Mesothelial cell of epicardium (in vitro differentiated cells): ENCODE data around the gene MAP7. TPM values are rescaled to one million over a fixed set of nuclear protein-coding genes. Genes with fewer than 3 reads are reported as not detected.

ENCODE experiments used
- DNase-seq, 2 experiments: peaks; one replicate each; pipeline ENCODE4 v3.0.0; 2021; ENCODE audit warnings: low spot score in 2 of 2; ENCODE audit not compliant: unreplicated experiment in 2 of 2
- H3K27ac Mint-ChIP-seq: 2 replicates; pipeline ENCODE4 v1.8.0; 2021; ENCODE audit warnings: mixed read lengths
- H3K27me3 Mint-ChIP-seq: 2 replicates; pipeline ENCODE4 v1.8.0; 2021; ENCODE audit warnings: low read depth, mixed read lengths
- H3K36me3 Mint-ChIP-seq: 2 replicates; pipeline ENCODE4 v1.8.0; 2021; ENCODE audit warnings: mixed read lengths
- H3K4me1 Mint-ChIP-seq: 2 replicates; pipeline ENCODE4 v1.8.0; 2021; ENCODE audit warnings: mixed read lengths
- H3K4me3 Mint-ChIP-seq: 2 replicates; pipeline ENCODE4 v1.8.0; 2021; ENCODE audit warnings: mild to moderate bottlenecking, moderate library complexity, mixed read lengths
- H3K9me3 Mint-ChIP-seq: 2 replicates; pipeline ENCODE4 v1.8.0; 2021; ENCODE audit warnings: mixed read lengths
- total RNA-seq: library from RNA; stranded (reverse); gene quantifications from 3 replicates; pipeline ENCODE4 v1.2.1, GENCODE V29; 2021
- TF ChIP-seq, protein P1 (sequence below): fragments of 200-600 bp; sonication (generic); IDR thresholded peaks from one replicate; pipeline ENCODE4 v1.5.0; 2021; ENCODE audit warnings: antibody characterized with exemption; ENCODE audit not compliant: unreplicated experiment

The MAP7 gene
- total RNA-seq, 1 donor from 2014 or later, result 15.1 TPM

DNA sequence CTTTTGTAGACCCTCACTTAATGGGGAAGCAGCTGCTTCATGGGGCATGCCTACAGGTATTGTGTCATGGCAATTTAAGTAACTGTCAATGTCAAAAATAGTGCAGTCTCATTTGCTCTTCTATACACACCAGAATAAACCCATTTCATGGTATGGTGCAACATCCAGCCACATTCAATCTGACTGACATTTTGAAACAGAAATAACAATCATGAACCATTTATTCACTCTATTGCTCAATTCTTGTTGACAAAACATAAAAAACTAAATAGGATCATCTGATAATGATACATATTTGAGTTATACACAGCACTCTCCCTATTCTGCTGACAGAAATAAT, 122.9 kb downstream of the MAP7 start:
- Mint-ChIP-seq H3K27me3 (no peaks in the 10 kb centered on the region), H3K9me3 (no peaks in the 10 kb centered on the region), H3K27ac (no peak overlapping the region), H3K36me3 (no peaks in the 10 kb centered on the region), H3K4me3 (no peak overlapping the region), H3K4me1 (no peaks in the 10 kb centered on the region)
- TF ChIP-seq, protein P1, sequence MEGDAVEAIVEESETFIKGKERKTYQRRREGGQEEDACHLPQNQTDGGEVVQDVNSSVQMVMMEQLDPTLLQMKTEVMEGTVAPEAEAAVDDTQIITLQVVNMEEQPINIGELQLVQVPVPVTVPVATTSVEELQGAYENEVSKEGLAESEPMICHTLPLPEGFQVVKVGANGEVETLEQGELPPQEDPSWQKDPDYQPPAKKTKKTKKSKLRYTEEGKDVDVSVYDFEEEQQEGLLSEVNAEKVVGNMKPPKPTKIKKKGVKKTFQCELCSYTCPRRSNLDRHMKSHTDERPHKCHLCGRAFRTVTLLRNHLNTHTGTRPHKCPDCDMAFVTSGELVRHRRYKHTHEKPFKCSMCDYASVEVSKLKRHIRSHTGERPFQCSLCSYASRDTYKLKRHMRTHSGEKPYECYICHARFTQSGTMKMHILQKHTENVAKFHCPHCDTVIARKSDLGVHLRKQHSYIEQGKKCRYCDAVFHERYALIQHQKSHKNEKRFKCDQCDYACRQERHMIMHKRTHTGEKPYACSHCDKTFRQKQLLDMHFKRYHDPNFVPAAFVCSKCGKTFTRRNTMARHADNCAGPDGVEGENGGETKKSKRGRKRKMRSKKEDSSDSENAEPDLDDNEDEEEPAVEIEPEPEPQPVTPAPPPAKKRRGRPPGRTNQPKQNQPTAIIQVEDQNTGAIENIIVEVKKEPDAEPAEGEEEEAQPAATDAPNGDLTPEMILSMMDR, result no peak
- DNase-seq, result no peak

DNA sequence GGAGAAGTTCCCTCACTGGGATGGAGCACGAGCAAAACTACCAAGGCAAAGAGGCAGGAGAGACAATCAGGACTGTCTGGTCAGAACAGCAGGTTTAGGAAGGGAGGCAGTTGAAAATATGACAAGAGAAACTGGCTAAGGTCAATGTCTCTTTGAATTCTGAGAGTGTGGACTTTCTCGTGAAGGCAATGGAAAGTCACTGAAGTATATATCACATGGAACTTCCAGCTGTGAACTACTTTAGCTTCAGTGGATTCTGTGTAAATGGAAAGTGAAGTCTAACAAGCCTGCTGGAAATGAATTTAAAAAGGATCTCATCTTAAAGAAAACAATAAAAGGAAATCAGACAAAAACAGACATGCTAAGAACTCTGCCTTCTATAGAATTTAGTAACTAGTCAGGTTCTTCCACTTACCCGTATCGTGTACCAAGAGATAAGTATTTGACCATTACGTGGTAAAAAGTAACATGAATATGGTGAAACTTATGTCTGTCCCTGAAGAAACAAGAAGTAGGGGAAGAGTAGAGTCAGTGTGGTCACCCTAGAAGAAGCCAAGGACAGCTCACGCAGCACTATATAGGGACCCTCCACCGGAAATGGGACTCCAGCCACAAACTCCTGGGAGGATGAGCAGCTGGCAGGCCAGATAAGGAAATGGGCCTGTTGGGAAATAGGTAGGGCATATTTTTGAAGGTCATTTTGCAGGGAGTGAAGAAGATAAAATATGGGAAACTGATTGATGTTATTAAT, 123.4 kb downstream of the MAP7 start:
- H3K4me1 Mint-ChIP-seq, result no peaks in the 10 kb centered on the region
- H3K27ac Mint-ChIP-seq, result no peak overlapping the region
- TF ChIP-seq, protein P1, result no peak
- no peaks in the 10 kb centered on the region for H3K9me3 Mint-ChIP-seq
- H3K27me3 Mint-ChIP-seq, result no peaks in the 10 kb centered on the region
- DNase-seq, result no peak
- no peaks in the 10 kb centered on the region for H3K36me3 Mint-ChIP-seq
- no peak overlapping the region for H3K4me3 Mint-ChIP-seq

DNA sequence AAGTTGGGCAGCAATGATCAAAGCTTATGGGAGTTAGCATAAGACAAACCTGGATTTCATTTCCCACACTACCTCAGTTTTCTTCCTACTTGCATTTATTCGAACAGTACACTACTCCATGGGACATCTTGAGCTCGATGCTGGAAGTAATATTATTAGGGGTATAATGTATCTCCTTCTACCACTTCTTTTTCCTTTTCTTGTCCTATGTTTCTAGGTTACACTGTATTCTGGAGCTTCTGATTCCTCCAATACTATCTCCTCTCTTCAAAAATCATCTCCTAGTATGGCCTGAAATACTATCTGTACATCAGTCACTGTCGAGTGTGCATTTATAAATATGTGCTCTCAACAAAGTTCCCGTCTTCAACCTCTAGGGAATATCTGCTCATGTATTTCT, 124.4 kb downstream of the MAP7 start:
- DNase-seq, result no peak
- Mint-ChIP-seq H3K27ac (no peak overlapping the region), H3K4me1 (no peaks in the 10 kb centered on the region), H3K4me3 (no peak overlapping the region), H3K9me3 (no peaks in the 10 kb centered on the region), H3K27me3 (no peaks in the 10 kb centered on the region), H3K36me3 (no peaks in the 10 kb centered on the region)
- TF ChIP-seq, protein P1, result no peak

DNA sequence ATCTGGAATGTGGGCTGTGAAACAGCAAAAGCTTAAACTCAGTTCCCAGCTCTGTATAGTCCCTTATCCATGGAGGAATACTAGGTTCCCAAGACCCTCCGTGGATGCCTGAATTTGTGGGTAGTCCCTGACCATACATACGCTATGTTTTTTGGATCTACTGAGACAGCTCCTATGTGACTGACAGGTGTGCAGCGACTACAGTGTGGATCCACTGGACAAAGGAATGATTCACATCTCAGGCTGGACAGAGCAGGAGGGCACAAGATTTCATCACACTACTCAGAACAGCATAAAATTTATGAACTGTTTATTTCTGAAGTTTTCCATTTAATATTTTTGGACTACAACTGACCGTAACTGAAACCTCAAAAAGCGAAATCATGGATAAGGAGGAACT, 125.3 kb downstream of the MAP7 start:
- Mint-ChIP-seq H3K9me3 (no peaks in the 10 kb centered on the region), H3K27ac (no peak overlapping the region), H3K36me3 (no peaks in the 10 kb centered on the region), H3K27me3 (no peaks in the 10 kb centered on the region), H3K4me3 (no peak overlapping the region), H3K4me1 (no peaks in the 10 kb centered on the region)
- TF ChIP-seq, protein P1, result no peak
- no peak for DNase-seq

DNA sequence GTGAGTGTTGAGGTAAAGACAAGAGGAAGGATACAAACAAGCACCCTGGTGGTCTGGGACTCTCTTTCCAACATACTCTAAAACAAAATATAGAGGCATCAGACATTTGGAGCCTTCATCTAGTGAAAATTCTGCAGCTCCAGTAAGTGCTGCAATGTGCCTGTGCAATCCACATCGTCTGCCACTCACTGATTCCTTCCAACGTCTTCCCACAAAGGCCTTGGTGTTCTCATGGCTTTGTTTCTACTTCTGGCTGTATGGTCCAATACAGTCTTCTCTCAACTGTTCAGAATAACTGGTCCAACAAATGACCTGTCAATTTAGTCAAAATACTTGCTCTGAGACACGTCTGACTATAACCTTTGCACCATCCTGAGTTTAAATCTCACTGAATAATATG, 125.8 kb downstream of the MAP7 start:
- DNase-seq, result no peak
- Mint-ChIP-seq H3K9me3 (no peaks in the 10 kb centered on the region), H3K4me1 (peaks cover 2% of the 10 kb centered on the region), H3K4me3 (no peak overlapping the region), H3K27me3 (no peaks in the 10 kb centered on the region), H3K27ac (no peak overlapping the region), H3K36me3 (no peaks in the 10 kb centered on the region)
- TF ChIP-seq, protein P1, result no peak
